Mononuclear cell (primary cell): ENCODE data around the gene MGAT5. TPM values are rescaled to one million over a fixed set of nuclear protein-coding genes. Genes with fewer than 3 reads are reported as not detected.
"Not testable (repeated sequence)": the region's sequence is repeated elsewhere in the genome, so short reads cannot be mapped to it uniquely, and the experiment has no call there.

Experiments used
- H3K27me3 ChIP-seq: 2 replicates; pipeline ENCODE4 v1.6.0; 2011; ENCODE audit warnings: low read length, control low read depth; ENCODE audit not compliant: insufficient read depth
- H3K4me1 ChIP-seq: 2 replicates; pipeline ENCODE4 v1.5.1; 2011; ENCODE audit warnings: mild to moderate bottlenecking, low read length, control low read depth; ENCODE audit not compliant: insufficient read depth
- H3K4me3 ChIP-seq: 2 replicates; pipeline ENCODE4 v1.5.1; 2011; ENCODE audit warnings: mild to moderate bottlenecking, low read length, moderate library complexity
- H3K9me3 ChIP-seq: 2 replicates; pipeline ENCODE4 v1.5.1; 2011; ENCODE audit warnings: low read depth, mild to moderate bottlenecking, control low read depth, low read length
- total RNA-seq: library from RNA; depleted of rRNA; stranded (reverse); fragments of >200 nt; gene quantifications from one replicate; pipeline ENCODE4 v1.2.3, GENCODE V29; 2012

Gene MGAT5
- total RNA-seq, 1 donor, result 41.3 TPM

DNA sequence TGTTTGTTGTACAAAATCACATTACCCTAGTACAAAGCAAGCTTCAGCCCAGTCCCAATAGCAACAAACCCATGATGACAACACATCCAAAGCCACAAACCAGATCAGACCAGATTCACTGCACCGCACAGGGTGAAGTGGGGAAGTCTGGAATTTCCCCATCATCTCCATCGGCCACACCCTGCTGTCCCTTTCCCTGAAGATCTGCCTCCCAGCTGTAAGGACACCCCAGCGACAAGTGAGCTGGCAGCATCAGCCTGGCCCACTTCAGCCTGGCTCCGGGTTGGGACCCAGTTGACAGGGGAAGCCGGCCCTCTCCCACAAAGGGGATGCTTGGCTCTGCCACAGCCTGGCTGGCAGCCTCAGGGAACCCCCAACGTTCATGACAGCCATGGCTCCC is 207.6 kb downstream of the MGAT5 start:
- no peaks in the 10 kb centered on the region for H3K9me3 ChIP-seq
- H3K27me3 ChIP-seq, result no peaks in the 10 kb centered on the region
- H3K4me3 ChIP-seq, result no peak overlapping the region
- no peaks in the 10 kb centered on the region for H3K4me1 ChIP-seq

DNA sequence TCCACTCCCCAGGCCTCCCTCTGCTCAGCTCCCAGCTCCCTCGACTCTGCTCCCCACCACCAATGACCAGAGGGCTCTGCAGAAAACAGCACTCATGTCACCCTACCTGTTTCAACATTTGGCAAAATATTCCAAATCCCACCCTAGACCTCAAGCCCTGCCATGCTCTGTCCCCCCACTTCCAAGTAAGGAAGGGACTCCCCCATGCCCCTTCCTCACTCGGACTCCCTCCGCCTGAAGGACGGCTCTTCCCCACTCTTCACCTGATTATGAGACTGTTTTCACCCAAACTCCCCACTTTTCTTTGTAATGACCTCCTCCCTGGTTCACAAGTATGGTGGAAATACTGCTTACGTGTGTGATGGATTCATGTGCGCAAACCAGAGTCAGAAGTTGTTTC is 208.4 kb downstream of the MGAT5 start:
- H3K4me1 ChIP-seq, result no peaks in the 10 kb centered on the region
- no peak overlapping the region for H3K4me3 ChIP-seq
- no peaks in the 10 kb centered on the region for H3K9me3 ChIP-seq
- no peaks in the 10 kb centered on the region for H3K27me3 ChIP-seq

DNA sequence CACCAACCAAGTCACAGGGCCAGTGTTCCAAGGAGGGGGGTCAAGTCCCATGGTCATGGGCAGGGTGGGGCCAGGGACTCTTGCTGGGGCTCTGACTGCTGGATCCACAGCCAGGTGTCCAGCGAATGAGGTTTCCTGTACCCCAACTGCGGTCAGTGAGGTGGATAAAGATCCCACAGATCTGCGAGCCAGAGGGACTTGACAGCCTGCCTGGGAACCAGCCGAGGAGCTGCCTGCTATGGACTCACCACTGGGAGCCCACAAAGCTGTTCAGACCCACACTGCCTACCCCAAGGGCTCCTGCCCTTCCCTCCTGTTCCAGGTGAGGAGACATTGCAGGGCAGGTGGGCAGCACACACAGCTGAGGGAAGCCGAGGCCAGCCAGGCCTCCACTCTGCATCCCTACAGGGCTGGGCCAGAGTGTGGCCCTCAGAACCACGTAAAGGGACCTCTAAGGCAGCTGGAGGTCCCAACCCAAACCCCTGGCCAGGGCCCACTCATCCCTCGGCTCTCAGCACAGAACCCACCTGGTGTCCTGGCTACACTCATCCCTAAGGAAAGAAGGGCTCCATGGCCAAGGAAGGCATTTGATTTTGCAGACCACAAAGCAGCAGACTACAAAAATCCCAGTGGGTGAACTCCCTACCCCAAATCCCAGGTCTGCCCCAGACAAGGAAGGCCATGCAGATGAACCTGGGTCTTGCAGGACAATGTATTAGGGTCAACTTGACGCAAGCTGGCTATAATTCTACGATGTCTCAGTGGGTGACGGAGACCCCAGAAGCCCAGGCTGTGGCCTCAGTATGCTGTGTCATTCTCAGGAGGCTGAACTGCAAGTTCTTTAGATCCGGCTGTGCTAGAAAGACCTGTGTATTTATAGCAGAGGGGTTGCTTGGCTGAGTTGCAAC is 209.2 kb downstream of the MGAT5 start:
- Histone ChIP-seq H3K27me3 (no peaks in the 10 kb centered on the region), H3K9me3 (no peaks in the 10 kb centered on the region), H3K4me1 (no peaks in the 10 kb centered on the region), H3K4me3 (no peak overlapping the region)

DNA sequence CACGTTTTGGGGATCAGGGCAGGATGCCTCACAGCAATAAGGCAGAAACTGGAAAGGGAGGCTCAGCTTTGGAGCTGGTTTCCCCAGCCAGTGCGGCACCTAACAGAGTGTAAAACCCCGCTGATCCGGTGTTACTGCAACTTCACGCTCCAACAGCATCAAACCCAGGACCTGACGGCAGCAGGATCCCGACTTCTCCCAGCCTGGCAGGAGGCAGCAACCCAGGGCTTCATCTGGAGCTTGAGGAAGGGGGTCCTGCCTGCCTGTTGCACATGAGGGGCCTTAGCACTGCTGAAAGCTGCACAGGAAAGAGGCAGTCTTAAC is 209.8 kb downstream of the MGAT5 start:
- Histone ChIP-seq H3K4me3 (no peak overlapping the region), H3K27me3 (no peaks in the 10 kb centered on the region), H3K4me1 (no peaks in the 10 kb centered on the region), H3K9me3 (no peaks in the 10 kb centered on the region)

DNA sequence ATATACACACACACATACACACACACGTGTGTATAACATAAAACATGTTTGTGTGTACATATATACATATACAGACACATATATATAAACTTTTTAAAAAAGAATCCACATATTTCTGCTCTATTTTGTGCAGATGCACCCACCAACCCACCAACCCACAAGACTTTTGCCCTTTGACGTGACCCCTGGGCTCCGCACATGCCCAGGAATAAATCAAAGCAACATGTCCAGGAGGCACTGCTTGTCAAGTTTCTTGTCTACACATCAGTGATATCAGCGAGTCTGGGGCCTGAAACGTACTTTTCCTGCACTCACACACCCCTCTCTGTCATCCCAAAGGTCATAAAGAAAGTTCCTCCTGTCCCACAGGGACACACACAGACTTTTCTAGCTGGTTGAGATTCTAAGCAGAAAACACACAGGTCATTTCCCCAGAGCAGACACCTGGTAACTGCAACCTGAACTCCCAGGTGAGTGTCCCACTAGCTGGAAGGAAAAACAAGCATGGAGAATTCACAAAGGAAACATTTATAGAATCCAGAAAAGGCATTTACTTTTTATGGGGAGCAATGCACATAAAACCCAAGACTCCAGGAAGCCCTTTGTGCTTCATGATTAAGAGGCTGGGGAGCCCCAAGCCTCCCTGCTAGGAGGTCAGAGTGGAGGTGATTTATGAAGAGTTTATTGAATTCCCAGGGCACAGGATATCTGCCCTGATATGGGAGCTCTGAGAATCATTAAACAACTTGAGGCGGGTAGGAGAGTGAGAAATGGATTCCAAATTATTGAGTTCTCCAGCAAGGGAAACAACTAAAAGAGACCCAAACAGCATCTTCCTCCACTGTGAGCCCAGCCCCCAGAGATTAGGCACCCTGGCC is 211.6 kb downstream of the MGAT5 start:
- Histone ChIP-seq H3K4me3 (no peak overlapping the region), H3K9me3 (no peaks in the 10 kb centered on the region), H3K27me3 (no peaks in the 10 kb centered on the region), H3K4me1 (no peaks in the 10 kb centered on the region)

DNA sequence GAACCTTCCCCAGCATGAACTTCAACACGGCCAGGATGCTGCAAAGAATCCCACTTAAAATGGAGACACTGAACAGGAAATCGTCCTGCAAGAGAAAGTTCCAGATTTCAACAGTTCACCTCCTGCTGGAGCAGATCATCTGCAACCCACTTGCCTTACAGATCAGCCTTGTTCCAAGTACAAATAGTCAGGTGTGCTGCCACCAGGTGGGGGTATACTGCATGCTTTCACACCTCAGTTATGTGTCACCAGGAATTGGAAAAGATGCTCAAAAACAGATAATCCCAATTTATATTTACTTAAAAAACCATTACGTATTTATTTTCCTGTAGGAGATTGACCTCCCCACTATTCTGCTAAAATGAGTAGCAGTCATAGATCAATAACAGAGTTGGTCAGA is 212.3 kb downstream of the MGAT5 start:
- no peaks in the 10 kb centered on the region for H3K4me1 ChIP-seq
- no peaks in the 10 kb centered on the region for H3K9me3 ChIP-seq
- H3K4me3 ChIP-seq, result no peak overlapping the region
- no peaks in the 10 kb centered on the region for H3K27me3 ChIP-seq

DNA sequence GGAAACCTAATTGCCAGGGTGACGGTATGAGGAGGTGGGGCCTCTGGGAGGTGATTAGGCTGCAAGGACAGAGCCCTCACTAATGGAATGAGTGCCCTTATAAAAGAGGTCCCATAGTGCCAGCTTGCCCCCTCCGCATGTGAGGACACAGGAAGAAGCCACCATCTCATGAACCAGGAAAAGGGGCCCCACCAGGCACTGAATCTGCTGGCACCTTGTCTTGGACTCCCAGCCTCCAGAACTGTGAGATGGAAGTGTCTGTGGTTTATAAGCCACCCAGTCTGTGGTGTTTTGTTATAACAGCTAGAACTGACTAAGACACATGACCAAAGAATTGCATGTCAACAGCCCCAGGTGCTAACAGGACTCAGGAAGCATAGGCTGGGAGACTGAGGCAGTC is 214.3 kb downstream of the MGAT5 start:
- no peaks in the 10 kb centered on the region for H3K27me3 ChIP-seq
- no peak overlapping the region for H3K4me3 ChIP-seq
- no peaks in the 10 kb centered on the region for H3K4me1 ChIP-seq
- H3K9me3 ChIP-seq, result no peaks in the 10 kb centered on the region

DNA sequence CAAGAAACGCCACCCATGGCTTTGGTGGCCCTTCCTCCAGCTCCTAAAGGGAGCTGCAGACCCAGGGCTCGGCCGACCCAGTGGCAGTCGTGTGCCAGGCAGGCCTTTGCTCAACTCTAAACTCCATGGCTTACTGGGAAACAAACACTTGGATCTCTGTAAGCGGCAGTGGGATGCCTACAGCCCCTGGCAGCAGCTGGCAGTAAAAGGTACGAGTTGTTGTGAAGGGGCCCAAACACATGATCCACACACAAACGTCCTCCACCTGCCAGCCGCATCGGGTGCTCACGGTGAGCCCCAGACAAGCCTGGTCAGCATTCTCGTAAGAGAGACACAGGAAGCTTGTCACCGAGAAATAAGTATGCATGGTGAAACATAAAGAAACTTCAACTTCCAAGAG is 214.9 kb downstream of the MGAT5 start:
- Histone ChIP-seq H3K9me3 (peaks cover 2% of the 10 kb centered on the region), H3K4me1 (no peaks in the 10 kb centered on the region), H3K4me3 (no peak overlapping the region), H3K27me3 (no peaks in the 10 kb centered on the region)

DNA sequence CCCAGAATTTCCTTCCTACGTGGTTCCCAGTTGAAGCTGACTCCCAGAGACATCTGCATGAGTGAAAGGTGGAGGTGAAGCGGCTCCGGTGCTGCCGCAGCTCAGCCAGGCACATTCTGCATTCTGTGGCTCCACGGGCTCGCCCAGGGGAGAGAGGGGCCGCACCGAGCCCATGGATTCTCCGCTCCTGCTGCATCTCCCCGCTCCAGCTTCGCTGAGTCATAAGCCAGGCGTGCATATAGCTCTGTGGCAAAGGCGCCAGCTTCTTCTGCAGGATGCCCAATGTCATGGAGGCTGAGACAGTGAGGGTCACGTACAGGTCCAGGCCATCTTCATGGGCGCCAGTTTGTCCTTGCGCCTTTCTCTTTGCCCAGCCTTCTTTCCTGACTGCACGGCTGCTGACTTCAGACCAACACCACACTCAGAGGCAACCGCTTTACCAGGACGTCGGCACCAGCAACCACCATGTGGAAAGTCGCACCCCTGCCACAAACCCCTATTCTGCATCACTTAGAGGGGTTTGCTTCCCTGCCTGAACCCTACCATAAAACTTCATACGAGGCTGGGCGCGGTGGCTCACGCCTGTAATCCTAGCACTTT is 215.7 kb downstream of the MGAT5 start:
- H3K9me3 ChIP-seq, result peaks cover 6% of the 10 kb centered on the region
- no peak overlapping the region for H3K4me3 ChIP-seq
- no peaks in the 10 kb centered on the region for H3K4me1 ChIP-seq
- H3K27me3 ChIP-seq, result no peaks in the 10 kb centered on the region

DNA sequence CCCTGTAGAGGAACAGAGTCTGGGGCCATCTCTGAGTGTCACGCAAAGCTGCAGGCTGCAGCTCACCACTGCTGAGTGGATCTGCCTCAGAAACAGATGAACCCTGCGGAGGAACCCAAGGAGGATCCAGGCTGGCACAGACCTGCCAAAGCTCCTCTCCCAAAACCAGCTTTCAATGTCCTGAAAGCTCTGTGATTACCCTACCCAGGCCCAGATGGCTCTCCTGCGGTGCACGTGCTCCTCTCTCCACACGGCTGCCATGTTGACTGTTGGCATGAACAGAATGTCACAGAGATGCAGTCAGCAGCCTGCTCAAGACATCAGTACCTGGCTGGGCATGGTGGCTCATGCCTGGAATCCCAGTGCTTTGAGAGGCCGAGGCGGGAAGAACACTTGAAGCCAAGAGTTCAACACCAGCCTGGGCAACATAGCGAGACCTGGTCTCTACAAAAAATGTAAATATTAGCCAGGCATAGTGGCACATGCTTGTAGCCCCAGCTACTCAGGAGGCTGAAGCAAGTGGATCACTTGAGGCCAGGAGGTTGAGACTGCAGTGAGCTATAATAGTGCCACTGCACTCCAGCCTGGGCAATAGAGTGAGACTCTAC is 216.8 kb downstream of the MGAT5 start:
- Histone ChIP-seq H3K27me3 (no peaks in the 10 kb centered on the region), H3K4me1 (no peaks in the 10 kb centered on the region), H3K9me3 (peaks cover 6% of the 10 kb centered on the region), H3K4me3 (no peak overlapping the region)

DNA sequence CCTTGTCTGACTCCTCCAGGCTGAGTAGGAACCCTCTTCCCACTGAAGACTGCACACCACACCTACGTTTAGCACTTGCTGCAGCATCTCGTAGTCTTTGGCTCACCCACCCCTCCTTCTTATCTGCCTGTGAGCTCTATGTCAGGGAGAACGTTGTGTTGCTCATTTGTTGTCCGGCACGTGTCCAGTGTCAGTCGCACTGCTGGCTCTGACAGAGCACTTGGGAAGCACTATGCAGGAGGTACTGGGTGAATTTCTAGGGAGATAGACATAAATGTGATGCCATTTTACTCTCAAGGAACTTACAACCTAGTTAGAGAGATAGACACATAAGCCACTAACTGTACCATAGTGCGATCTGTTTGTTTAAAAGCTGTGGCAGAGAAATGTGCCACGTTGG is 223.1 kb downstream of the MGAT5 start:
- H3K27me3 ChIP-seq, H3K9me3 ChIP-seq, H3K4me3 ChIP-seq, H3K4me1 ChIP-seq: not testable (repeated sequence)

DNA sequence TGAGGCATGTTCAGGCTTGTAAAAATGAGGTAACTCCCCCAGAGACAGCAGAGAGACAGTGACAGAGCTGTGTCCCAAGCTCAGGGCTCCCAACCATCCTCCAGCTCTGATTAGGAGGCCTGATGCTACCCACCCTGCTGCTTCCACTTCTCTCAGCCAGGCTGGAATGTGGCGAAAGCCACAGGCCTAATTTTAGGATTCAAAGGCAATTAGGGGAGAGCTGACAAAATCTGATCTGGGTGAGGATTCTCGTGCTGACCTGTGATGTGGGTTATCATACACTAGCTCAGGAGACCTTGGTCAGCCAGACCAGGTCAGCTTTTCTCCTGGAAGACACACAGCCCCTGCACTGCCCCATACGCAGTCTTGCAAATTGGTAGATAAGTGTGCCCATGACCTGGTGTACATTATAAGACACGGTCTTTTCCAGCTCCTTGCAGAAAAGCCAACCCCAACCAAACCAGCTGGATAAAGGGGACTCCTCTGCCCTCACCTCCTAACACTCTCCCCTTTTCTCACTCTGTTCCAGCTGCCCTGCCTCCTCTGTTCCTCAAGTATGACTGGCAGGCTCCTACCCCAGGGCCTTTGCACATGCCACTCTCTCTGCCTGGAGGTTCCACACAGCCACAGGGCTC is 225.9 kb downstream of the MGAT5 start:
- Histone ChIP-seq H3K4me3 (no peak overlapping the region), H3K4me1 (no peaks in the 10 kb centered on the region), H3K27me3 (no peaks in the 10 kb centered on the region), H3K9me3 (no peaks in the 10 kb centered on the region)

DNA sequence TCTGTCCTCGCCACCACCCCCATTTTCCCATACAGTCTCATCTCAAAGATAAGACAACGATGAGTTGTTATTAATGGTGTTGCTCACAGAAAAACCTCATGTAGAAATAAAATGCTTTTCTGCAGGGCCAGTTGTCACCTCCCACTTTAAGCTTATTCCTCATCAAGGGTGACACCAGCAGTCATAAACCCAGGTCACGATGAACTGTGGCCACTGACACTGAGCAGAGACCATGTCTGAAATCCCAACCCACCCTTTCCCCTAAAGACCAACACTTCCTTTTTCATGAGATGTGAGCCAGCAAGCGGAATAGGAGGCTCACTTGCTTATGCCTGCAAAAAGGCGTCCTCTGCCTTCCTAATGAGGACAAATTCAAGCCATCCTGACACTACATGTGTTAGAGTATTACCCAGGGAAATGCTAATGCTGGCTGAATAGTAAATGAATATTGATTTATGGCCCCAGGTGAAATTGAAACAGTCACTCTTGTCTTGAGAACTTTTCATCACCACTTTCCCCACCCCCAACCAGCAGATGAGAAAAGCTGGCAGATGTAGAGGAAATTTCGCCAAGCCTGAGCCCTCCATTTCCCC is 228.4 kb downstream of the MGAT5 start:
- Histone ChIP-seq H3K9me3 (no peaks in the 10 kb centered on the region), H3K4me3 (no peak overlapping the region), H3K27me3 (no peaks in the 10 kb centered on the region), H3K4me1 (no peaks in the 10 kb centered on the region)

DNA sequence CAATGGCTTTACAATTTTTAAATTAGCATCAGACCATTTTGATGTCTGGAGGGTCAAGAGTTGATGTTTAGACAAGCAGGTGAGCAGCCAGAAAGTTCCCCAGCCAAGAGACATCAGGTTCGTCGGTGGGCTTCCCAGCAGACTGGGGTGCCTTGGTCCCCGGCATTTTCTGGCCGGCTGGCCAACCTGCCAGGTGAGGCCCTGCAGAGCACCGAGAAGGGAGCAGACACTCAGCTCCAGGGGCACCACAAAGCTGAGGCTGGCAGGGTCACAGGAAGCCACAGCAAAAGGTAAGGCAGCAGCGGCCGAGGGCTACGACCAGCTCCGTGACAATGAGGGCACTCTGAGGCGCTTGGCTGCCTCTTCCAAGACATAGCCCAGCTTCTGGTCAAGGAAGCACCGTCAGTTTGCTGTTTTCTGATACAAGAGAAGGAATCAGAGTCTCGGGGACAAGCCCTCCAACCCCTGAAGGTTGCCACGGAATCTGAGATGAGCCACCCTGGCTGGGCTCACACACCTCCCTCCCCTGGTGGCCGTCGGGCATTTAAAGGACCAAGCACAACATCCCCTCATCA is 229.0 kb downstream of the MGAT5 start:
- Histone ChIP-seq H3K4me3 (no peak overlapping the region), H3K9me3 (no peaks in the 10 kb centered on the region), H3K4me1 (no peaks in the 10 kb centered on the region), H3K27me3 (no peaks in the 10 kb centered on the region)
